GM10248 (cell line): ENCODE results near the gene PIK3C2A.
A peak's percentile ranks its signal among the peaks of the same experiment; 100 is the strongest.

Experiments
- CTCF ChIA-PET: fragments of 300-600 bp; sonication (Branson Sonifier 250); formaldehyde crosslinking; extraction: SDS; loops from one replicate; lab custom pipeline; 2021; ENCODE audit warnings: antibody characterized with exemption; lab: Yijun Ruan, JAX
- POLR2A ChIA-PET: fragments of 350-650 bp; sonication (Branson Sonifier 250); formaldehyde crosslinking; extraction: SDS; loops from one replicate; lab custom pipeline; 2020; ENCODE audit warnings: antibody characterized with exemption; lab: Yijun Ruan, JAX
- DNase-seq: peaks from one replicate; pipeline ENCODE4 v3.0.0; 2012; ENCODE audit errors: extremely low spot score
- CTCF ChIP-seq: IDR thresholded peaks from 2 replicates; pipeline ENCODE4 v1.5.1; 2012; ENCODE audit warnings: mild to moderate bottlenecking, low read depth; ENCODE audit errors: extremely low read depth, missing control alignments, control extremely low read depth

PIK3C2A gene, protein sequence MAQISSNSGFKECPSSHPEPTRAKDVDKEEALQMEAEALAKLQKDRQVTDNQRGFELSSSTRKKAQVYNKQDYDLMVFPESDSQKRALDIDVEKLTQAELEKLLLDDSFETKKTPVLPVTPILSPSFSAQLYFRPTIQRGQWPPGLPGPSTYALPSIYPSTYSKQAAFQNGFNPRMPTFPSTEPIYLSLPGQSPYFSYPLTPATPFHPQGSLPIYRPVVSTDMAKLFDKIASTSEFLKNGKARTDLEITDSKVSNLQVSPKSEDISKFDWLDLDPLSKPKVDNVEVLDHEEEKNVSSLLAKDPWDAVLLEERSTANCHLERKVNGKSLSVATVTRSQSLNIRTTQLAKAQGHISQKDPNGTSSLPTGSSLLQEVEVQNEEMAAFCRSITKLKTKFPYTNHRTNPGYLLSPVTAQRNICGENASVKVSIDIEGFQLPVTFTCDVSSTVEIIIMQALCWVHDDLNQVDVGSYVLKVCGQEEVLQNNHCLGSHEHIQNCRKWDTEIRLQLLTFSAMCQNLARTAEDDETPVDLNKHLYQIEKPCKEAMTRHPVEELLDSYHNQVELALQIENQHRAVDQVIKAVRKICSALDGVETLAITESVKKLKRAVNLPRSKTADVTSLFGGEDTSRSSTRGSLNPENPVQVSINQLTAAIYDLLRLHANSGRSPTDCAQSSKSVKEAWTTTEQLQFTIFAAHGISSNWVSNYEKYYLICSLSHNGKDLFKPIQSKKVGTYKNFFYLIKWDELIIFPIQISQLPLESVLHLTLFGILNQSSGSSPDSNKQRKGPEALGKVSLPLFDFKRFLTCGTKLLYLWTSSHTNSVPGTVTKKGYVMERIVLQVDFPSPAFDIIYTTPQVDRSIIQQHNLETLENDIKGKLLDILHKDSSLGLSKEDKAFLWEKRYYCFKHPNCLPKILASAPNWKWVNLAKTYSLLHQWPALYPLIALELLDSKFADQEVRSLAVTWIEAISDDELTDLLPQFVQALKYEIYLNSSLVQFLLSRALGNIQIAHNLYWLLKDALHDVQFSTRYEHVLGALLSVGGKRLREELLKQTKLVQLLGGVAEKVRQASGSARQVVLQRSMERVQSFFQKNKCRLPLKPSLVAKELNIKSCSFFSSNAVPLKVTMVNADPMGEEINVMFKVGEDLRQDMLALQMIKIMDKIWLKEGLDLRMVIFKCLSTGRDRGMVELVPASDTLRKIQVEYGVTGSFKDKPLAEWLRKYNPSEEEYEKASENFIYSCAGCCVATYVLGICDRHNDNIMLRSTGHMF (N-terminal part only)

GRCh38 chr11:17207317-17208256 is at the start of gene PIK3C2A:
Gene PIK3C2A, minus strand, starts transcription at chr11:17207986. Its CDS starts 38,245 bp downstream, at chr11:17169741.
- CTCF ChIA-PET = interaction anchor here (0.7 to 2.0 kb wide), 4 partner anchors 15 to 422 kb away, joined by 3 to 9 read pairs (median 4); no protein-coding TSS in a partner anchor
- POLR2A ChIA-PET = interaction anchor here (0.5 to 1.0 kb wide), 2 partner anchors 22 to 130 kb away, joined by 3 to 4 read pairs; partner anchors contain the start of gene RPS13
- peak; percentile 96 for DNase-seq
- no peak for TF ChIP-seq CTCF

GRCh38 chr11:17257196-17257595 is 49.4 kb upstream of the PIK3C2A start:
- POLR2A ChIA-PET = no interaction called here
- DNase-seq = no peak
- CTCF ChIA-PET = no interaction called here
- no peak for TF ChIP-seq CTCF

- no peak for TF ChIP-seq CTCF
- ChIA-PET POLR2A (no interaction called here), CTCF (no interaction called here)
- no peak for DNase-seq
Measured at GRCh38 chr11:17256512-17256911, 48.7 kb upstream of the PIK3C2A start.

DNA sequence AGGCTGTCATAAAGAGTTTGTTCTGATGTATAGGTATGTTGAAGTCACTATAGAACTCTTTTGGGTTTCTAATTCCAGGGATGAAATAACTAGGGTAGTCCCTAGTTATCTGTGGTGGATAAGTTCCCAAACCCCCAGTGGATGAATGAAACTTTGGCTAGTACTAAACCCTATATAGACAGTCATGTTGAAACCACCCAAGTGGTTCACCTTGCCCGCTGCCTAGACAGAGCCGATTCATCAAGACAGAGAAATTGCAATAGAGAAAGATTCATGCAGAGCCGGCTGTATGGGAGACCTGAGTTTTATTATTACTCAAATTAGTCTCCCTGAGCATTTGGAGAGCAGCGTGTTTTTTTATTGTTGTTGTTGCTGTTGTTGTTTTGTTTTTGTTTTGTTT is 44.9 kb upstream of the PIK3C2A start:
- DNase-seq = no peak
- ChIA-PET CTCF (no interaction called here), POLR2A (no interaction called here)
- no peak for TF ChIP-seq CTCF

GRCh38 chr11:17250561-17251350 is 43.0 kb upstream of the PIK3C2A start:
- POLR2A ChIA-PET = no interaction called here
- TF ChIP-seq CTCF = no peak
- CTCF ChIA-PET = interaction anchor here (1.3 to 1.6 kb wide), 2 partner anchors 9 to 22 kb away, joined by 3 to 4 read pairs; no protein-coding TSS in a partner anchor
- no peak for DNase-seq
